SK-N-SH treated with all-trans-retinoic acid at 6 μM for 48 hours (cell line): Measurements from ENCODE around the gene KCNA10.
A peak's percentile ranks its signal among the peaks of the same experiment; 100 is the strongest.

Experiments
- ATAC-seq: fragments of 200-7000 bp; cut with Tn5 transposase; 3 replicates; pipeline ENCODE4 v1.9.1; 2020; ENCODE audit warnings: mild to moderate bottlenecking, moderate library complexity
- ARNTL ChIP-seq: fragments of 450-650 bp; formaldehyde crosslinking; IDR thresholded peaks from 2 replicates; pipeline ENCODE4 v1.5.0; 2020; ENCODE audit warnings: low read depth, mild to moderate bottlenecking, moderate library complexity, borderline replicate concordance
- BACH2 ChIP-seq: fragments of 250-450 bp; sonication (Bioruptor Pico); IDR thresholded peaks from 2 replicates; pipeline ENCODE4 v1.9.0; 2021; ENCODE audit warnings: mild to moderate bottlenecking, borderline replicate concordance
- CREB5 ChIP-seq: fragments of 250-450 bp; sonication (Bioruptor Pico); IDR thresholded peaks from 2 replicates; pipeline ENCODE4 v1.5.1; 2020; ENCODE audit warnings: low read depth, mild to moderate bottlenecking, moderate library complexity
- CSDC2 ChIP-seq: fragments of 250-450 bp; sonication (Bioruptor Pico); IDR thresholded peaks from 2 replicates; pipeline ENCODE4 v1.5.0; 2020; ENCODE audit warnings: mild to moderate bottlenecking, moderate library complexity
- CSRNP3 ChIP-seq: fragments of 250-450 bp; sonication (Bioruptor Pico); IDR thresholded peaks from 2 replicates; pipeline ENCODE4 v1.5.1; 2021; ENCODE audit warnings: mild to moderate bottlenecking, moderate library complexity
- ESRRG ChIP-seq: fragments of 250-450 bp; sonication (Bioruptor Pico); IDR thresholded peaks from 2 replicates; pipeline ENCODE4 v1.6.1; 2021; ENCODE audit warnings: mild to moderate bottlenecking
- GLIS3 ChIP-seq: fragments of 250-450 bp; sonication (Bioruptor Pico); IDR thresholded peaks from 2 replicates; pipeline ENCODE4 v1.5.0; 2020; ENCODE audit warnings: mild to moderate bottlenecking, moderate library complexity
- OSR1 ChIP-seq: fragments of 250-450 bp; sonication (Bioruptor Pico); IDR thresholded peaks from 2 replicates; pipeline ENCODE4 v1.8.0; 2022; ENCODE audit warnings: moderate library complexity, mild to moderate bottlenecking, inconsistent platforms
- PATZ1 ChIP-seq: fragments of 250-450 bp; sonication (Bioruptor Pico); IDR thresholded peaks from 2 replicates; pipeline ENCODE4 v1.8.0; 2020; ENCODE audit warnings: mild to moderate bottlenecking, moderate library complexity, borderline replicate concordance
- POU6F1 ChIP-seq: fragments of 250-450 bp; sonication (Bioruptor Pico); IDR thresholded peaks from 2 replicates; pipeline ENCODE4 v1.8.0; 2021; ENCODE audit warnings: low read depth, mild to moderate bottlenecking, moderate library complexity, borderline replicate concordance
- TSHZ2 ChIP-seq: fragments of 250-450 bp; sonication (Bioruptor Pico); IDR thresholded peaks from 2 replicates; pipeline ENCODE4 v1.5.0; 2020; ENCODE audit warnings: mild to moderate bottlenecking, moderate library complexity
- ZC3H10 ChIP-seq: fragments of 250-450 bp; sonication (Bioruptor Pico); IDR thresholded peaks from 2 replicates; pipeline ENCODE4 v1.5.1; 2021; ENCODE audit warnings: mild to moderate bottlenecking, moderate library complexity
- ZFP3 ChIP-seq: fragments of 250-450 bp; sonication (Bioruptor Pico); IDR thresholded peaks from 2 replicates; pipeline ENCODE4 v1.5.0; 2020; ENCODE audit warnings: mild to moderate bottlenecking, moderate library complexity
- ZFP30 ChIP-seq: fragments of 450-650 bp; formaldehyde crosslinking; IDR thresholded peaks from 2 replicates; pipeline ENCODE4 v1.5.0; 2022; ENCODE audit warnings: mild to moderate bottlenecking, moderate library complexity
- ZNF70 ChIP-seq: fragments of 450-650 bp; formaldehyde crosslinking; IDR thresholded peaks from 2 replicates; pipeline ENCODE4 v1.5.0; 2020; ENCODE audit warnings: mild to moderate bottlenecking, moderate library complexity

The KCNA10 gene

GRCh38 chr1:110477041-110477440 is 41.9 kb downstream of the KCNA10 start:
- TF ChIP-seq ZC3H10 (CRISPR knock-in tag): no peak
- no peak for TF ChIP-seq ESRRG (CRISPR knock-in tag)
- no peak for TF ChIP-seq ZNF70 (CRISPR knock-in tag)
- TF ChIP-seq POU6F1 (CRISPR knock-in tag): no peak
- no peak for TF ChIP-seq CREB5 (CRISPR knock-in tag)
- TF ChIP-seq PATZ1 (CRISPR knock-in tag): no peak
- no peak for TF ChIP-seq BACH2
- no peak for TF ChIP-seq CSRNP3 (CRISPR knock-in tag)
- no peak for TF ChIP-seq ZFP3 (CRISPR knock-in tag)
- TF ChIP-seq GLIS3 (CRISPR knock-in tag): no peak
- no peak for TF ChIP-seq OSR1 (CRISPR knock-in tag)
- TF ChIP-seq ARNTL (CRISPR knock-in tag): no peak
- TF ChIP-seq CSDC2 (CRISPR knock-in tag): no peak
- no peak for TF ChIP-seq ZFP30 (CRISPR knock-in tag)
- peak; percentile 72 for ATAC-seq

- no peak for ATAC-seq
- TF ChIP-seq ZFP30 (CRISPR knock-in tag) (no peak), OSR1 (CRISPR knock-in tag) (no peak), CSDC2 (CRISPR knock-in tag) (no peak), CREB5 (CRISPR knock-in tag) (no peak), GLIS3 (CRISPR knock-in tag) (no peak), POU6F1 (CRISPR knock-in tag) (no peak), TSHZ2 (CRISPR knock-in tag) (no peak)
- TF ChIP-seq, all 23 proteins: peak for 0
These were observed 42.8 kb downstream of the KCNA10 start for GRCh38 chr1:110476028-110476765.
